Activated CD8-positive, alpha-beta memory T cell treated with anti-CD3 and anti-CD28 coated beads, Interleukin-2, amount 50 U/mL, for 24 hours (primary cell): ENCODE results near the gene KLHL28.

Experiments used
- DNase-seq: peaks from one replicate; pipeline ENCODE4 v3.0.0-alpha.2; 2020; ENCODE audit errors: extremely low read depth

Gene KLHL28

GRCh38 chr14:44960646-44961045, 1.1 kb downstream of the KLHL28 start:
- no peak for DNase-seq

GRCh38 chr14:44960146-44960545, 1.6 kb downstream of the KLHL28 start:
- DNase-seq, result no peak

GRCh38 chr14:44959538-44959937, 2.2 kb downstream of the KLHL28 start:
- DNase-seq, result no peak

GRCh38 chr14:44956866-44957265, 4.9 kb downstream of the KLHL28 start:
- no peak for DNase-seq

- DNase-seq, result no peak
Measured at GRCh38 chr14:44955528-44955927, 6.2 kb downstream of the KLHL28 start.

- DNase-seq, result no peak
Measured at GRCh38 chr14:44954750-44955149, 7.0 kb downstream of the KLHL28 start.

- no peak for DNase-seq
Measured at GRCh38 chr14:44952391-44953110, 9.2 kb downstream of the KLHL28 start.

- DNase-seq, result no peak
Measured at GRCh38 chr14:44951051-44951450, 10.7 kb downstream of the KLHL28 start.

- no peak for DNase-seq
Measured at GRCh38 chr14:44945264-44945663, 16.5 kb downstream of the KLHL28 start.

GRCh38 chr14:44944107-44944506, 17.6 kb downstream of the KLHL28 start:
- no peak for DNase-seq

- no peak for DNase-seq
Measured at GRCh38 chr14:44942436-44942835, 19.3 kb downstream of the KLHL28 start.

- DNase-seq, result no peak
Measured at GRCh38 chr14:44941591-44941990, 20.2 kb downstream of the KLHL28 start.

- DNase-seq, result no peak
Measured at GRCh38 chr14:44940944-44941343, 20.8 kb downstream of the KLHL28 start.

GRCh38 chr14:44940211-44940610, 21.5 kb downstream of the KLHL28 start:
- DNase-seq, result no peak

- DNase-seq, result no peak
Measured at GRCh38 chr14:44937547-44937946, 24.2 kb downstream of the KLHL28 start.

GRCh38 chr14:44935155-44935554, 26.6 kb downstream of the KLHL28 start:
- no peak for DNase-seq

GRCh38 chr14:44928793-44929192, 33.0 kb downstream of the KLHL28 start:
- DNase-seq, result no peak

GRCh38 chr14:44914849-44915248, 46.9 kb downstream of the KLHL28 start:
- no peak for DNase-seq

- DNase-seq, result no peak
Measured at GRCh38 chr14:44912041-44912869, 49.5 kb downstream of the KLHL28 start.

GRCh38 chr14:44910821-44911220, 50.9 kb downstream of the KLHL28 start:
- no peak for DNase-seq

- no peak for DNase-seq
Measured at GRCh38 chr14:44901696-44902095, 60.1 kb downstream of the KLHL28 start.

GRCh38 chr14:44898551-44898950, 63.2 kb downstream of the KLHL28 start:
- no peak for DNase-seq

- DNase-seq, result no peak
Measured at GRCh38 chr14:44897845-44898151, 63.9 kb downstream of the KLHL28 start.
